Measurements from ENCODE around the gene ADGRL1. TPM values are rescaled to one million over a fixed set of nuclear protein-coding genes. Genes with fewer than 3 reads are reported as not detected.

ADGRL1 gene
- total RNA-seq, 1 donor from 2014 or later: 106 TPM

GRCh38 chr19:14167576-14168138, 38.3 kb downstream of the ADGRL1 start:
- H3K9me3 Mint-ChIP-seq: no peaks in the 10 kb centered on the region
- H3K36me3 Mint-ChIP-seq: peaks cover 37% of the 10 kb centered on the region
- peak overlapping the region; percentile 79 for H3K27ac Mint-ChIP-seq
- DNase-seq (ENCODE audit: low spot score in 2 of 2, unreplicated experiment in 2 of 2): no peak
- no peak overlapping the region for H3K4me3 Mint-ChIP-seq
- no peaks in the 10 kb centered on the region for H3K27me3 Mint-ChIP-seq (ENCODE audit: low read depth)
- peaks cover 23% of the 10 kb centered on the region for H3K4me1 Mint-ChIP-seq
- no peak for TF ChIP-seq CTCF (IDR thresholded peaks at IDR 0.05; ENCODE audit: unreplicated experiment)

- H3K4me1 Mint-ChIP-seq: peaks cover 23% of the 10 kb centered on the region
- no peak for TF ChIP-seq CTCF (IDR thresholded peaks at IDR 0.05; ENCODE audit: unreplicated experiment)
- H3K27ac Mint-ChIP-seq: peak overlapping the region; percentile 79
- DNase-seq (ENCODE audit: low spot score in 2 of 2, unreplicated experiment in 2 of 2): no peak
- H3K9me3 Mint-ChIP-seq: no peaks in the 10 kb centered on the region
- no peak overlapping the region for H3K4me3 Mint-ChIP-seq
- H3K36me3 Mint-ChIP-seq: peaks cover 33% of the 10 kb centered on the region
- no peaks in the 10 kb centered on the region for H3K27me3 Mint-ChIP-seq (ENCODE audit: low read depth)
These were observed 38.9 kb downstream of the ADGRL1 start for GRCh38 chr19:14166999-14167575.

GRCh38 chr19:14165990-14166830, 39.8 kb downstream of the ADGRL1 start:
- H3K4me1 Mint-ChIP-seq: peaks cover 23% of the 10 kb centered on the region
- H3K36me3 Mint-ChIP-seq: peaks cover 24% of the 10 kb centered on the region
- TF ChIP-seq CTCF (IDR thresholded peaks at IDR 0.05; ENCODE audit: unreplicated experiment): no peak
- H3K27ac Mint-ChIP-seq: peak overlapping the region; percentile 81
- no peaks in the 10 kb centered on the region for H3K9me3 Mint-ChIP-seq
- H3K4me3 Mint-ChIP-seq: no peak overlapping the region
- DNase-seq (ENCODE audit: low spot score in 2 of 2, unreplicated experiment in 2 of 2): no peak
- H3K27me3 Mint-ChIP-seq (ENCODE audit: low read depth): no peaks in the 10 kb centered on the region

- Mint-ChIP-seq H3K9me3 (no peaks in the 10 kb centered on the region), H3K4me3 (no peak overlapping the region), H3K27me3 (ENCODE audit: low read depth) (no peaks in the 10 kb centered on the region), H3K36me3 (peaks cover 11% of the 10 kb centered on the region), H3K27ac (no peak overlapping the region), H3K4me1 (peaks cover 23% of the 10 kb centered on the region)
- DNase-seq (ENCODE audit: low spot score in 2 of 2, unreplicated experiment in 2 of 2): no peak
- TF ChIP-seq CTCF (IDR thresholded peaks at IDR 0.05; ENCODE audit: unreplicated experiment): no peak
These were observed 41.1 kb downstream of the ADGRL1 start for GRCh38 chr19:14164724-14165493.

- no peak for DNase-seq (ENCODE audit: low spot score in 2 of 2, unreplicated experiment in 2 of 2)
- peaks cover 23% of the 10 kb centered on the region for H3K4me1 Mint-ChIP-seq
- no peak for TF ChIP-seq CTCF (IDR thresholded peaks at IDR 0.05; ENCODE audit: unreplicated experiment)
- H3K9me3 Mint-ChIP-seq: no peaks in the 10 kb centered on the region
- no peak overlapping the region for H3K27ac Mint-ChIP-seq
- H3K27me3 Mint-ChIP-seq (ENCODE audit: low read depth): no peaks in the 10 kb centered on the region
- H3K36me3 Mint-ChIP-seq: peaks cover 8% of the 10 kb centered on the region
- no peak overlapping the region for H3K4me3 Mint-ChIP-seq
These were observed 41.9 kb downstream of the ADGRL1 start for GRCh38 chr19:14164082-14164481.
